GM10847 (cell line): Measurements from ENCODE around the gene NTN1.

Source experiments
- POLR2A ChIP-seq: IDR thresholded peaks from 2 replicates; pipeline ENCODE4 v1.6.1; 2011; ENCODE audit not compliant: insufficient read length; ENCODE audit errors: extremely low read depth

The NTN1 gene

GRCh38 chr17:9175700-9176467 is 154.6 kb downstream of the NTN1 start:
- no peak for TF ChIP-seq POLR2A

- TF ChIP-seq POLR2A, result no peak
Observed at GRCh38 chr17:9177212-9177611, 155.9 kb downstream of the NTN1 start.

- TF ChIP-seq POLR2A, result no peak
Observed at GRCh38 chr17:9178319-9178718, 157.0 kb downstream of the NTN1 start.

GRCh38 chr17:9179602-9180001 is 158.3 kb downstream of the NTN1 start:
- TF ChIP-seq POLR2A, result no peak

DNA sequence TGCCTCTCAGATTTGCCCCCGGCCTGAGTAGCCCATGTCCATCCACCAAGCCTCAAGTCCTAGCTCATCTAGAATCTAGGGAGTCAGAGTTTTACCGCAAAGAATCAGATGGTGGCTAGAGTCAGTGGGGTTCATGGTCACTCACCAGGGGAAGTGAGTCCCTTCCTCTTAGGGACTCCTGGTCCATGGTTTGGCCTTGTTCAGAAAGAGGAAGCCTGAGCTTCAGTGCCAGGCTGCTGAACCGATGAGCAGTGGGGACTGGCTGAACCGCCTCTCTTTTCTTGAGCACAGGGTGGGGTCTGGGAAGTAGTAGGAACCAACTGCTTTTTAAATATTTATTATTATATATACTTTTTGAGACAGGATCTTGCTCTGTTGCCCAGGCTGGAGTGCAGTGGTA is 160.3 kb downstream of the NTN1 start:
- TF ChIP-seq POLR2A, result no peak

GRCh38 chr17:9183306-9183705 is 162.0 kb downstream of the NTN1 start:
- TF ChIP-seq POLR2A, result no peak

DNA sequence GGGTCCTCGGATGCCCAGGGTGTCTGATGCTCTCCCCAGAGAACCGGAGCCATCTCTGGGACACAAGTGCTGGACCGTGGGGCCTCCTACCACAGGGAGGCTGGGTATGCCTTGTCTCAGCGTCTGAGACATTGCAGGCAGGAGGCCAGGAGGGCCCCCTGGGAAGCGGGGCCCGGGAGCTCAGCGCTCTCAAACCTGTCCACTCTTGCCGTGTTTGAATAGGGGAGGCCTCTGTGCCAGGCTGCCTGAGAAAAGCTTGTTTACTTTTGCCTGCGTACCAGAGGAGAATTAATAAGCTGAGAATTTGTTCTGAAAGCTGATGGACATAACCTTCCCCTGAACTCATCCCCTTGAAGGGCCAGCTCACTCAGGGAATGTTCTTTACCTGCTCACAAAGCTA is 163.8 kb downstream of the NTN1 start:
- no peak for TF ChIP-seq POLR2A

DNA sequence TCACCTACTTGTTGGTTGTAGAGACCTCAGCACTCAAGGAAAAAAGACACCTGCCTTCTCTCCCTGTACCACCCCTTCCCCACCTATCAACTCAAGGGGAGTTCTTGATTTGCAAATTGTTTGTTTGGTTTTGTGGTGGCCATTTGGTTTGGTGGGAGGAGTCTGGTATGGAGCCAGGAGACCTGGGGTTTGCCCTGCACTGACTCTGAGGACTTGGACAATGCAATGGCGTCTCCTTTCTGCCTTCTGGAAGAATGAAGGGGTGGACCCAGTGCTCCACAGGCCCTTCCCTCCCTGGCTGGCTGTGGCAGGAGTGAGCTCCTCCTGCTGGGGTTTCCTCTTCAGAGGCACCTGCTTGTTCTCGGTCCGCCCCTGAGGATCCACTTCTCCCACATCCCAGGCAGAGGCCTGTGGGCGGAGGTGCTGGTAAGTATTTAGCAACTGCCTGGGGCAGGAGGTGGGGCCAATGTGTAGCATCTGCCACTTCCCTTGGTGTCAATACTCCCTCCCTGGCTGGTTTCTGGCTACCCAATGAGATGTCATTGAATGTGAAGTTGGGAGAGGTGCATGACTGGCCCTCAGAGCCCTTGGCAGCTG is 164.5 kb downstream of the NTN1 start:
- TF ChIP-seq POLR2A, result no peak

GRCh38 chr17:9187828-9188227 is 166.5 kb downstream of the NTN1 start:
- TF ChIP-seq POLR2A, result no peak

- no peak for TF ChIP-seq POLR2A
Observed at GRCh38 chr17:9188367-9188766, 167.1 kb downstream of the NTN1 start.

DNA sequence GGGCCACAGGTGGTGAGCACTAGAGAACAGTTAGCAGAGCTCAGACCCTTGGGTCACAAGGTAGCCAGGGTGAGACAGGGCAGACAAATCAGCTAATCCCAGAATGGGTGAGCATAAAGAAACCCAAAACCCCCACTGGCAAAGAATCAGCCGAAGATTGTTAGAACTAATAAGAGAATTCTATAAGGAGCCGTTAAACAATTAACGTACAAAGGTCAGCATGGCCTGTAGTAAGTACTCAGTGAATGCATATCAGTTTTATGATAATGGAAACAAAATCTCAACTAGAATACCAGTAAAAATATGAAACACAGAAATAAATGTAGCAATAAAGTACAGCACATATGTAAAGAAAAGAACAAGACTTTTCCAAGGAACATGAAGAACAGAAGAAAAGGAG is 168.6 kb downstream of the NTN1 start:
- TF ChIP-seq POLR2A, result no peak

- TF ChIP-seq POLR2A, result no peak
Observed at GRCh38 chr17:9192010-9192409, 170.7 kb downstream of the NTN1 start.

DNA sequence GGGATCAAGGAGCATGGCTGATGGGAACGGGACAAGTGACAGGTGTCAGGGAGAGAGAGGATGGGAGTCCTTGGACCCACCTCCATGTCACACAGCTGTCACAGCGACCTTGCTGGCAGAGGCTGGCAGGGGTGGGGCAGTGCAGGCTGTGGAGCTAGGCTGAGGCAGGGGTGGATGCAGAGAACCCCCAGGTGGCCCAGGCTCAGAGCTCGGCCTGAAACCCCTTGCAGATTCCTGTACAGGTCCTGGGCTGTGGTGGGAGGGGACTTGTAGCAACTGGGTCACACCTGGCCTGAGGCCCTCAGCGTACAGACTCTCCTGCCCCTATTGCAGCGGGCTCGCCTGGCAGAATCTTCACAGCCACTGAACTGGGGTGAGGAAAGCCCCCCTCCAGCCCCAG is 174.1 kb downstream of the NTN1 start:
- TF ChIP-seq POLR2A, result no peak

DNA sequence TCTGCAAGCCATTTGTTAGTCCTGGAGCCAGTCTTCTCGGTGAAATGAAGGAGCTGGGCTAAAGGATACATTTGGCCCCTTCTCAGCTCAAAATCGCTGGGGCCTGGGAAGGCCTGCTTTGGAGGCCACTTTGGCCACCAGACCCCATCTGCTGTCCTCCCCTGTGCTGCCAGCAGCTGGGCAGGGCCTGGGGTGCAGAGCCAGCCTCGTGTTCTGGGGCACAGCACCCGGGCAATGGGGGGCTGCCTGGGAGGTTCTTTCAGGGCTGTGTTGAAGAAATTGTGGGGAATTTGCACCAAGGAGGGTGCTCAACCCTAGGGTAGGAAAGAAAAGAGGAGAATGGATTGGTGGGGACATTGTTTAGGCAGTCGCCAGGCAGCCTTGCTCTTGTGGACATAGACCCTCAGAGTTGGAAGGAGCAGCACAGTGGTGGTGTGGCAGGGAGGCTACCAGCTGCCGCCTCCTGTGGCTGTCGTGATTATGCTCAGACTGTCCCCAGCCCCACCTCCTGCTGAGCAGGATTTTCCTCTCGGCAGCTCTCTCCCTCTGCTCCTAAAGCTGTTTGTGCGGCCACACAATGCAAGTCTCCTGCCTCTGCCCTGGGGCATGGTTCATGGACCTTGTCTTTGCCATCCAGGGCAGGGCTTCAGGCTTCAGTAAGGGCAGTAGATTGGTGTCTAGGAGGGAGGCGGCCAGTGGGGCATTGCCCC is 174.8 kb downstream of the NTN1 start:
- no peak for TF ChIP-seq POLR2A

GRCh38 chr17:9199571-9200551 is 178.6 kb downstream of the NTN1 start:
- TF ChIP-seq POLR2A, result no peak
